DND-41 (cell line): ENCODE results near the gene EVI5L.

ENCODE experiments used
- CTCF ChIP-seq: IDR thresholded peaks from 2 replicates; pipeline ENCODE4 v1.5.1; 2012; ENCODE audit warnings: borderline replicate concordance, low read length, moderate library complexity, mild to moderate bottlenecking; ENCODE audit not compliant: poor library complexity, severe bottlenecking; ENCODE audit errors: extremely low read depth
- EZH2 ChIP-seq: IDR thresholded peaks from 3 replicates; pipeline ENCODE4 v1.6.1; 2012; ENCODE audit warnings: borderline replicate concordance, low read depth, mild to moderate bottlenecking, moderate library complexity, low read length, inconsistent platforms; ENCODE audit not compliant: severe bottlenecking

- TF ChIP-seq CTCF = no peak
- no peak for TF ChIP-seq EZH2
These were observed 21.1 kb downstream of the EVI5L start for GRCh38 chr19:7850945-7851622.
